Body of pancreas (tissue), 4 donors: ENCODE results near the gene PROKR2. TPM values are rescaled to one million over a fixed set of nuclear protein-coding genes. Genes with fewer than 3 reads are reported as not detected.

Experiments used
- ATAC-seq: fragments of 150-250 bp; one replicate; pipeline ENCODE4 v1.9.1; 2016
- DNase-seq, 4 donors: peaks; one replicate each; pipeline ENCODE4 v3.0.0-alpha.2; 2019
- H3K27ac ChIP-seq, 4 donors: fragments of 200-600 bp; sonication (generic); 1 replicate in 3 of 4; 2 replicates in 1 of 4; pipeline versions ENCODE4 v1.5.1 to v1.6.1; 2016 to 2019; ENCODE audit warnings: mild to moderate bottlenecking in 1 of 4, mixed read lengths in 1 of 4, moderate library complexity in 1 of 4
- H3K27me3 ChIP-seq, 2 donors: fragments of 200-600 bp; sonication (generic); one replicate each; pipeline ENCODE4 v1.6.0; 2016; ENCODE audit warnings: mild to moderate bottlenecking in 1 of 2
- H3K36me3 ChIP-seq, 2 donors: fragments of 200-600 bp; sonication (generic); replicated peaks in 1 of 2; 2 replicates each; pipeline ENCODE4 v1.5.1; 2016; ENCODE audit warnings: low read depth in 2 of 2; ENCODE audit not compliant: insufficient read depth in 1 of 2
- H3K4me1 ChIP-seq: fragments of 200-600 bp; sonication (generic); one replicate; pipeline ENCODE4 v1.6.0; 2016
- H3K4me3 ChIP-seq, 2 donors: fragments of 200-600 bp; sonication (generic); 1 replicate in 1 of 2; 2 replicates in 1 of 2; pipeline ENCODE4 v1.5.1; 2016 to 2019
- H3K9me3 ChIP-seq, 3 donors: fragments of 200-600 bp; sonication (generic); 1 replicate in 2 of 3; 2 replicates in 1 of 3; pipeline ENCODE4 v1.5.1; 2016
- POLR2A ChIP-seq, 3 donors: fragments of 450-650 bp; IDR thresholded peaks; one replicate each; pipeline ENCODE4 v1.6.1; 2016; ENCODE audit warnings: antibody characterized with exemption in 3 of 3, mild to moderate bottlenecking in 2 of 3
- WGBS, 2 donors: methylation state at CpG; one replicate each; pipeline ENCODE4 v1.1.5; 2017; 5-methylcytosine and 5-hydroxymethylcytosine counted together
- intact Hi-C: fragments of 100-400 bp; cut with DNase I; formaldehyde crosslinking; loops from one replicate; pipeline ENCODE4 v1.15.1; 2023
- total RNA-seq, 2 donors: library from RNA; depleted of rRNA; stranded (reverse); fragments of >200 nt; gene quantifications; one replicate each; pipeline ENCODE4 v1.1.0, GENCODE V29; 2016
- TF ChIP-seq, protein P1 (sequence below), 7 experiments: fragments of 450-650 bp in 4 of 7; fragments of 200-600 bp in 3 of 7; sonication (generic) in 3 of 7; IDR thresholded peaks; one replicate each; pipeline ENCODE4 v1.5.1; 2016 to 2019; ENCODE audit warnings: antibody characterized with exemption in 7 of 7

PROKR2 gene
- total RNA-seq: not detected

GRCh38 chr20:5316188-5317158 lies at the start of gene PROKR2:
Gene PROKR2, minus strand, starts transcription at chr20:5316954. Its CDS starts 2,585 bp downstream, at chr20:5314369.
- peaks cover 7% of the 10 kb centered on the region for H3K4me1 ChIP-seq
- H3K27me3 ChIP-seq: no peaks in the 10 kb centered on the region
- no peak within 1 kb of the TSS for H3K27ac ChIP-seq
- no peak for DNase-seq
- H3K36me3 ChIP-seq: no peaks in the 10 kb centered on the region
- no peak within 1 kb of the TSS for H3K4me3 ChIP-seq
- TF ChIP-seq, protein P1, sequence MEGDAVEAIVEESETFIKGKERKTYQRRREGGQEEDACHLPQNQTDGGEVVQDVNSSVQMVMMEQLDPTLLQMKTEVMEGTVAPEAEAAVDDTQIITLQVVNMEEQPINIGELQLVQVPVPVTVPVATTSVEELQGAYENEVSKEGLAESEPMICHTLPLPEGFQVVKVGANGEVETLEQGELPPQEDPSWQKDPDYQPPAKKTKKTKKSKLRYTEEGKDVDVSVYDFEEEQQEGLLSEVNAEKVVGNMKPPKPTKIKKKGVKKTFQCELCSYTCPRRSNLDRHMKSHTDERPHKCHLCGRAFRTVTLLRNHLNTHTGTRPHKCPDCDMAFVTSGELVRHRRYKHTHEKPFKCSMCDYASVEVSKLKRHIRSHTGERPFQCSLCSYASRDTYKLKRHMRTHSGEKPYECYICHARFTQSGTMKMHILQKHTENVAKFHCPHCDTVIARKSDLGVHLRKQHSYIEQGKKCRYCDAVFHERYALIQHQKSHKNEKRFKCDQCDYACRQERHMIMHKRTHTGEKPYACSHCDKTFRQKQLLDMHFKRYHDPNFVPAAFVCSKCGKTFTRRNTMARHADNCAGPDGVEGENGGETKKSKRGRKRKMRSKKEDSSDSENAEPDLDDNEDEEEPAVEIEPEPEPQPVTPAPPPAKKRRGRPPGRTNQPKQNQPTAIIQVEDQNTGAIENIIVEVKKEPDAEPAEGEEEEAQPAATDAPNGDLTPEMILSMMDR (IDR thresholded peaks at IDR 0.05): no peak
- TF ChIP-seq POLR2A (IDR thresholded peaks at IDR 0.05): no peak
- intact Hi-C loops: no loop called here
- no peaks in the 10 kb centered on the region for H3K9me3 ChIP-seq
- 0 to 1% methylated on average over 9 to 92 of the region's 92 CpGs for WGBS, 2 donors
- ATAC-seq: no peak

GRCh38 chr20:5364997-5365597 lies 48.3 kb upstream of the PROKR2 start:
- ATAC-seq: no peak
- intact Hi-C loops: no loop called here
- H3K27ac ChIP-seq: no peak overlapping the region
- TF ChIP-seq POLR2A (IDR thresholded peaks at IDR 0.05): no peak
- TF ChIP-seq, protein P1 (IDR thresholded peaks at IDR 0.05): no peak
- DNase-seq: no peak
- H3K27me3 ChIP-seq: no peaks in the 10 kb centered on the region
- no peak overlapping the region for H3K4me3 ChIP-seq
- no peaks in the 10 kb centered on the region for H3K4me1 ChIP-seq
- 47 to 56% methylated on average over 3 of the region's 3 CpGs for WGBS, 2 donors
- no peaks in the 10 kb centered on the region for H3K36me3 ChIP-seq
- peaks cover 0 to 12% (median 0%) of the 10 kb centered on the region in 3 donors for H3K9me3 ChIP-seq

- no peak for TF ChIP-seq POLR2A (IDR thresholded peaks at IDR 0.05)
- TF ChIP-seq, protein P1 (IDR thresholded peaks at IDR 0.05): no peak
- 21 to 35% methylated on average over 4 of the region's 4 CpGs for WGBS, 2 donors
- H3K4me3 ChIP-seq: no peak overlapping the region
- H3K27me3 ChIP-seq: no peaks in the 10 kb centered on the region
- intact Hi-C loops: no loop called here
- peak; percentile 45 for ATAC-seq
- DNase-seq: no peak
- no peaks in the 10 kb centered on the region for H3K36me3 ChIP-seq
- peaks cover 0 to 12% (median 0%) of the 10 kb centered on the region in 3 donors for H3K9me3 ChIP-seq
- H3K27ac ChIP-seq: peak overlapping the region in 1 of 4 donors; percentile 4
- no peaks in the 10 kb centered on the region for H3K4me1 ChIP-seq
Measured at GRCh38 chr20:5364136-5364821, 47.5 kb upstream of the PROKR2 start.

DNA sequence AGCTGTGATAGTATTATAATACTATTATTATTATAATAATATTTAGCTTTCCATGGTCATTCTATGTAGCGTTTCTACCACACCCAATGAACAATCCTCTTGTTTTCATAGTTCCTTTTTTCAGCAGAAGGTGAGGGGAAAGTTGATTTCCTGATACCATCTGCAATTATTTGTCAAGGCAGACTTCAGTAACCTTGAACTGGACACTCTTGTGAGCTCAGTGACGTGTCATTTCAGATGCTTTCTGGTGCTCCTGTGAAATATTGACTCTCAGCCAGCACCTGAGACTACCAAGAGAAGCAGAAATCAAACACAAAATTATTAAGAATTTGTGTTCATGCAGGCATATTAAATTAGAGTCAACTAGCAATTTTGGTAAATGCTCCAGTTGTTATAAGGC lies 46.0 kb upstream of the PROKR2 start:
- intact Hi-C loops: no loop called here
- Histone ChIP-seq H3K4me1 (no peaks in the 10 kb centered on the region), H3K36me3 (no peaks in the 10 kb centered on the region), H3K9me3 (peaks cover 0 to 12% (median 0%) of the 10 kb centered on the region in 3 donors), H3K4me3 (no peak overlapping the region), H3K27me3 (no peaks in the 10 kb centered on the region), H3K27ac (no peak overlapping the region)
- ATAC-seq: no peak
- WGBS, 2 donors: 0 to 24% methylated on average over 2 of the region's 2 CpGs
- no peak for TF ChIP-seq POLR2A (IDR thresholded peaks at IDR 0.05)
- TF ChIP-seq, protein P1 (IDR thresholded peaks at IDR 0.05): no peak
- no peak for DNase-seq
